ENCODE results near the gene ZDHHC8. TPM values are rescaled to one million over a fixed set of nuclear protein-coding genes. Genes with fewer than 3 reads are reported as not detected.
"Not testable (repeated sequence)": the region's sequence is repeated elsewhere in the genome, so short reads cannot be mapped to it uniquely, and the experiment has no call there.

ZDHHC8 gene
- total RNA-seq, 1 donor from 2014 or later: 100 TPM

GRCh38 chr22:20156042-20156389 is 24.4 kb downstream of the ZDHHC8 start:
- peaks cover 2% of the 10 kb centered on the region for H3K4me1 Mint-ChIP-seq
- intact Hi-C loops (cut with micrococcal nuclease): loop anchor here (5.0 kb wide), 1 partner anchor 111 kb away; the partner anchor contains the start of gene RTN4R

GRCh38 chr22:20156611-20157429 is 25.2 kb downstream of the ZDHHC8 start:
- peaks cover 2% of the 10 kb centered on the region for H3K4me1 Mint-ChIP-seq
- DNase-seq: peak; percentile 96
- H3K27me3 Mint-ChIP-seq: no peaks in the 10 kb centered on the region
- no peaks in the 10 kb centered on the region for H3K36me3 Mint-ChIP-seq (ENCODE audit: low read depth)
- H3K9me3 Mint-ChIP-seq: no peaks in the 10 kb centered on the region
- no peak overlapping the region for H3K4me3 Mint-ChIP-seq
- H3K27ac Mint-ChIP-seq: no peak overlapping the region
- intact Hi-C loops (cut with micrococcal nuclease): loop anchor here (1.0 to 5.0 kb wide), 3 partner anchors 110 to 299 kb away; partner anchors contain the start of gene RTN4R

More at GRCh38 chr22:20156042-20156389, 24.4 kb downstream of the ZDHHC8 start:
- Mint-ChIP-seq H3K9me3 (no peaks in the 10 kb centered on the region), H3K36me3 (ENCODE audit: low read depth) (no peaks in the 10 kb centered on the region), H3K4me3 (no peak overlapping the region), H3K27me3 (no peaks in the 10 kb centered on the region), H3K27ac (no peak overlapping the region)
- no peak for DNase-seq

DNA sequence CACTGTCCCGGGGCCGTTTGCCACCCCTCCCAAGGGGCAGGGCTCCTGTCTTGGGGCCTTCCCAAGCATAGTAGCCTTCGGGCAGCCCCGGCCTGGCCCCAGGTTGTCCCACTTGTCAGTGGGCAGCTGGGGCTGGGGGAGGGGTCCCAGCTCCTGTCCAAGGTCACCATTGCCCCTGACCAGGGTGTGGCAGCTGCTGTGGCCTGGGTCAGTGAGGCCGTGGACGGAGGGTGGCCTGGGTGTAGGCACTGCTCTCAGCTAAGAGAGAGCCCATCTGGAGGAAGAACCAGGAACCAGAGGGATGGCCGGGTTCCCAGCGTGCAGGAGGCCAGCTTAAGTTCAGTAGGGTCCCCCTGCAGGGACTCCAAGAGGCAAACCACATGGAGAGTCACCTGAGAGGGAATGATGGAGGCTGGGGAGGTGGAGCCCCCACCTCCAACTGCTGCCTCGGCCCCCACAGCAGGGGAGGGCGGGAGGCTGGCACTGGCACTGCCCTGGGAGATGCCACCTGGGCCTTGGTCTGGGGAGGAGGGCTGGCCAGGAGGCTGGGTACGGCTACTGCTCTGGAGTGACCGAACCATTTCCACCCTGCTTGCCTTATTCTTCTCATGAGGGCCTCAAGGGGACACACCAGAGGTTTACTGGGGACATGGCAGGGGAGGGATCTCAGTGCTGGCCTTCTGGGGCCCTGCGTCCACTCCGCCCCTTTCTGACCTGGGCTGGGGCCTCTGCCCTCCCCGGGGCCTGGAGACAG is 26.0 kb downstream of the ZDHHC8 start:
- intact Hi-C loops (cut with micrococcal nuclease): loop anchor here (1.0 to 5.0 kb wide), 3 partner anchors 110 to 299 kb away; partner anchors contain the start of gene RTN4R
- Mint-ChIP-seq H3K4me3 (no peak overlapping the region), H3K27ac (no peak overlapping the region), H3K9me3 (no peaks in the 10 kb centered on the region), H3K36me3 (ENCODE audit: low read depth) (no peaks in the 10 kb centered on the region), H3K4me1 (peaks cover 2% of the 10 kb centered on the region), H3K27me3 (no peaks in the 10 kb centered on the region)
- no peak for DNase-seq

DNA sequence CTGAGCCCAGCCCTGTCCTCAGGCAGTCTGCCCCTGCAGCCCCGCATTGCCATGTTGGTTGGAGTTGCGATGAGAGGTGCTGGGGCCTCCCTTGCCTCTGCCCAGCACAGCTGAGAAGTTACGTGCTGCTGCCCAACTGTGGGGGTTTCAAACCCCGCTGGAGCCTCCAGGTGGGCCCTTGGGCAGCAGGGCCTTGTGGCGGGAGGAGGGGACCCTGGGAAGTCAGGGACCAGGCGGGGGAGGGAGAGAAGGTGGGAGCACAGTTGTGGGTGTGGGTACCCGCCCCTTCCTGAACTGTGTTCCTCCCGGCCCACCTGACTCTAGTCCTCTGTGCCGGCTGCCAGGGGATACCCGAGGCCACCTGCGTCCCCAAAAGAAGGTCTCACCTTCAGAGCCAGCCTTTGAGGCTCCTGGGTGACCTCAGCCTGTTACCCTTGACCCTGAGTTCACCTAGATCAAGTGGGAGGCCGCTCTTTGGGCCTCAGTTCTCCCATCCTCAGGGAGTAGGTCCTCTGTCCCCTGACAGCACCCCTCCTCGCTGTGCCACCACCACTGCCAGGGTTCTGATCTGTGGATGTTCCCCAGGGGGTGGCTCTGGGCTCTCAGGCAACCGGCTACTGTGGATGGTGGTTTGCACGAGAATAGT is 26.9 kb downstream of the ZDHHC8 start:
- Mint-ChIP-seq H3K9me3 (no peaks in the 10 kb centered on the region), H3K27ac (no peak overlapping the region)

GRCh38 chr22:20159076-20159475 is 27.5 kb downstream of the ZDHHC8 start:
- Mint-ChIP-seq H3K36me3 (ENCODE audit: low read depth) (no peaks in the 10 kb centered on the region), H3K27ac (no peak overlapping the region), H3K4me3 (no peak overlapping the region), H3K4me1 (peaks cover 2% of the 10 kb centered on the region), H3K27me3 (no peaks in the 10 kb centered on the region), H3K9me3 (peaks cover under 1% of the 10 kb centered on the region)
- intact Hi-C loops (cut with micrococcal nuclease): loop anchor here (5.0 kb wide), 1 partner anchor 108 kb away; the partner anchor contains the start of gene RTN4R
- no peak for DNase-seq

More for the DNA sequence above, 26.9 kb downstream of the ZDHHC8 start:
- Mint-ChIP-seq H3K36me3 (ENCODE audit: low read depth) (no peaks in the 10 kb centered on the region), H3K4me3 (no peak overlapping the region), H3K4me1 (peaks cover 2% of the 10 kb centered on the region), H3K27me3 (no peaks in the 10 kb centered on the region)
- intact Hi-C loops (cut with micrococcal nuclease): loop anchor here (5.0 kb wide), 1 partner anchor 109 kb away; the partner anchor contains the start of gene RTN4R
- no peak for DNase-seq

DNA sequence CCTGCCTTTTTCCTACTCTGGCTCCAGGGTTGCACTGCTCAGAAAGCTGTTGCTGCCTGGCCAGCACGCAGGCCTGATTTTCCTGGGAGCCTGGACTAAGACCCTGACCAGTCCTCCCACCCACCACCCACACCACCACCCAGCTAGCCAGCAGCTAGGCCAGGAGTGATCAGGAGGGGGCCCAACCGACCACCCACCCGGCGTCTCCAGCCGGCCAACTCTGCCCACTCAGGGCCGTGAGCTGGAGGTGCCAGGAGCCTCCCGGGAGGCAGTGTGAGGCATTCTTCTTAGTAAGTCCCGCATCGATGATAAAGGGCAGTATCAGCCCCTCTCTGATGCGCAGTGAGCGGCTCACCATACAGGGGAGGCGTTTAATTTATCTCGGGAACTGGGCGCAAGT is 27.9 kb downstream of the ZDHHC8 start:
- H3K9me3 Mint-ChIP-seq; H3K4me3 Mint-ChIP-seq; H3K36me3 Mint-ChIP-seq (ENCODE audit: low read depth); H3K27me3 Mint-ChIP-seq; H3K4me1 Mint-ChIP-seq; DNase-seq; H3K27ac Mint-ChIP-seq: not testable (repeated sequence)
- intact Hi-C loops (cut with micrococcal nuclease): loop anchor here (5.0 kb wide), 1 partner anchor 108 kb away; the partner anchor contains the start of gene RTN4R

DNA sequence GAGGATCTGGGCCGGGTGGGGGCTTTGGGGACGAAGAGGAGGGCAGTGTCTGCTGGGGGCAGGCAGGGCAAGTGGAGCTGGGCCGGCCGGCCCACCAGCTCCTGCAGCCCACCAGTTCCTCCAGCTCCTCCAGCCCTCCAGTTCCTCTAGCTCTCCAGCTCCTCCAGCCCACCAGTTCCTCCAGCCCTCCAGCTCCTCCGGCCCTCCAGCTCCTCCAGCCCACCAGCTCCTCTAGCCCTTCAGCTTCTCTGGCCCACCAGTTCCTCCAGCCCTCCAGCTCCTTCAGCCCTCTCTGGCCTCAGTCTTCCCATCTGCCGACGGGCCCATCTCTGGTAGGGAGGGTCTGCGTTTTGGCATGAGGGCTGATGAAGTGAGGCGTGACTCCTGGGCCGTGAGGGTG is 28.4 kb downstream of the ZDHHC8 start:
- no peak overlapping the region for H3K4me3 Mint-ChIP-seq
- no peaks in the 10 kb centered on the region for H3K27me3 Mint-ChIP-seq
- H3K9me3 Mint-ChIP-seq: peaks cover 4% of the 10 kb centered on the region
- no peak for DNase-seq
- peaks cover 2% of the 10 kb centered on the region for H3K4me1 Mint-ChIP-seq
- intact Hi-C loops (cut with micrococcal nuclease): no loop called here
- no peak overlapping the region for H3K27ac Mint-ChIP-seq
- H3K36me3 Mint-ChIP-seq (ENCODE audit: low read depth): no peaks in the 10 kb centered on the region

- Mint-ChIP-seq H3K4me1 (no peaks in the 10 kb centered on the region), H3K27ac (no peak overlapping the region), H3K4me3 (no peak overlapping the region), H3K9me3 (peaks cover 4% of the 10 kb centered on the region), H3K36me3 (ENCODE audit: low read depth) (no peaks in the 10 kb centered on the region), H3K27me3 (no peaks in the 10 kb centered on the region)
- DNase-seq: no peak
- intact Hi-C loops (cut with micrococcal nuclease): no loop called here
Measured at GRCh38 chr22:20164863-20165262, 33.3 kb downstream of the ZDHHC8 start.

DNA sequence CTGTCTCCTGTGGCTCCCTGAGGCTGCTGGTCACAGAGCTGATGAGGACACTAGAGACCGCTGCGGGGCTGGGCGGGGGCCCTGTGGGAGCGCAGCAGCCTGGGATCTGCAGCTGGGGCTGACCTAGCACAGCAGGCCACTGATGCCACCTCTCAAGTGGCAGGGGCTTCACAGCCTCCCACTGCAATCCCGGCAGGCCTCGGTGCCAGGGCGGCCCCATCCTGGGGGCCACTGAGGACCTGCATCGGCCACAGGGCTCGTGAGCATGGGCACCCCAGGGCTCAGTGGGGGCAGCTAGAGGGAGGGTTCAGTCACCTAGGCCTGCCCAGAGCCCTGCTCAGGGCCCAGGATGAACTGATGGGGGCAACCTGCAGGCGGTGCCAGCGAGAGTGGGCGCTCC is 33.8 kb downstream of the ZDHHC8 start:
- peaks cover 4% of the 10 kb centered on the region for H3K9me3 Mint-ChIP-seq
- H3K4me3 Mint-ChIP-seq: no peak overlapping the region
- no peaks in the 10 kb centered on the region for H3K36me3 Mint-ChIP-seq (ENCODE audit: low read depth)
- no peak for DNase-seq
- no peak overlapping the region for H3K27ac Mint-ChIP-seq
- intact Hi-C loops (cut with micrococcal nuclease): no loop called here
- no peaks in the 10 kb centered on the region for H3K4me1 Mint-ChIP-seq
- H3K27me3 Mint-ChIP-seq: no peaks in the 10 kb centered on the region

DNA sequence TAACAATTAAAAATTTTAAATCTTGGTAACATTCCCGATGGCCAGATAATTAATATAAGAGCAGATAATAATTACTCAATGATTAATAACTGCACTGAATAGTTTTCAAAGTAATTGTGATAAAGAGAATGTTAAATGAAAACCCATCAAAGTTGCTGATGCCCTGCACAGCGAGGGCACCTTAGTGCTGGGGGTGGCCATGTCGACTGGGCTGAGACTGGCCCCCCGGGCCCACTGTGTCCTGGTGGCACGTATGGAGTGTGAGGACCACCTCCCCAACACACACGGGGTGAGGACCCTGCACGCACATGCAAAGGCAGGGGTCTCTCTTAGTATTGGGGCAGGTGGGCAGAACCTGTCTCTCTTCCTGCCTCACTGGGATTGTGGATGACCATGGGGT is 34.3 kb downstream of the ZDHHC8 start:
- Mint-ChIP-seq H3K27me3 (no peaks in the 10 kb centered on the region), H3K36me3 (ENCODE audit: low read depth) (no peaks in the 10 kb centered on the region), H3K4me3 (no peak overlapping the region)

DNA sequence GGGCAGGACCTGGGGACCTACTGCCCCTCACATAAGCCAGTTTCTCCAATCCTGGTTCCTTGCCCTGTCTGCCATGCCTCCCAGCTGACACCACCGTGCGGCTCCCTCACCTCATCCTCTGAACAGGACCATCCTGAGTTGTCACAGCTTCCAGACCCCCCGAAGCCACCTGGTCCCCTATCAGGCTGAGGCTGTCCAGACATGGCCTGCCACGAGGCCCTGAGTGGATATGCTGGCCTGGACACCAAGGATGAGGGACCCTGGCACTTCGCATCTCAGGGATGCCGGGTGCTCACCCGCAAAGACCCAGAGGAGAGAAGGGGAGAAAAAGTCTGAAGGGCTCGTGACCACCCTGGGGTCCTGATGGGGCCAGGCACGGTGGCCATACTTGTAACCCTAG is 35.1 kb downstream of the ZDHHC8 start:
- Mint-ChIP-seq H3K4me1 (no peaks in the 10 kb centered on the region), H3K27me3 (no peaks in the 10 kb centered on the region), H3K9me3 (peaks cover 4% of the 10 kb centered on the region), H3K36me3 (ENCODE audit: low read depth) (no peaks in the 10 kb centered on the region), H3K27ac (no peak overlapping the region), H3K4me3 (no peak overlapping the region)
- no peak for DNase-seq
- intact Hi-C loops (cut with micrococcal nuclease): no loop called here

More for the DNA sequence above, 34.3 kb downstream of the ZDHHC8 start:
- Mint-ChIP-seq H3K27ac (no peak overlapping the region), H3K4me1 (no peaks in the 10 kb centered on the region), H3K9me3 (peaks cover 4% of the 10 kb centered on the region)
- intact Hi-C loops (cut with micrococcal nuclease): no loop called here
- no peak for DNase-seq

GRCh38 chr22:20167643-20168322 is 36.2 kb downstream of the ZDHHC8 start:
- Mint-ChIP-seq H3K27ac (no peak overlapping the region), H3K4me3 (no peak overlapping the region), H3K4me1 (no peaks in the 10 kb centered on the region), H3K9me3 (peaks cover 4% of the 10 kb centered on the region), H3K27me3 (no peaks in the 10 kb centered on the region), H3K36me3 (ENCODE audit: low read depth) (no peaks in the 10 kb centered on the region)
- intact Hi-C loops (cut with micrococcal nuclease): no loop called here
- no peak for DNase-seq

GRCh38 chr22:20169253-20169822 is 37.7 kb downstream of the ZDHHC8 start:
- H3K36me3 Mint-ChIP-seq (ENCODE audit: low read depth): no peaks in the 10 kb centered on the region
- no peaks in the 10 kb centered on the region for H3K4me1 Mint-ChIP-seq
- DNase-seq: no peak
- intact Hi-C loops (cut with micrococcal nuclease): no loop called here
- no peak overlapping the region for H3K27ac Mint-ChIP-seq
- peaks cover 1% of the 10 kb centered on the region for H3K9me3 Mint-ChIP-seq
- H3K27me3 Mint-ChIP-seq: no peaks in the 10 kb centered on the region
- H3K4me3 Mint-ChIP-seq: no peak overlapping the region

Data from activated CD4-positive, alpha-beta T cell treated with anti-CD3 and anti-CD28 coated beads, Interleukin-2, amount 10 ng/mL, durations not matched to agents 24 days and 14 days (primary cell).